Measurements from ENCODE around the gene ERAS. TPM values are rescaled to one million over a fixed set of nuclear protein-coding genes. Genes with fewer than 3 reads are reported as not detected.

The ERAS gene
- polyA plus RNA-seq, 1 of the 3 experiments (the other 2 are of a cell fraction), result 0.03 TPM

DNA sequence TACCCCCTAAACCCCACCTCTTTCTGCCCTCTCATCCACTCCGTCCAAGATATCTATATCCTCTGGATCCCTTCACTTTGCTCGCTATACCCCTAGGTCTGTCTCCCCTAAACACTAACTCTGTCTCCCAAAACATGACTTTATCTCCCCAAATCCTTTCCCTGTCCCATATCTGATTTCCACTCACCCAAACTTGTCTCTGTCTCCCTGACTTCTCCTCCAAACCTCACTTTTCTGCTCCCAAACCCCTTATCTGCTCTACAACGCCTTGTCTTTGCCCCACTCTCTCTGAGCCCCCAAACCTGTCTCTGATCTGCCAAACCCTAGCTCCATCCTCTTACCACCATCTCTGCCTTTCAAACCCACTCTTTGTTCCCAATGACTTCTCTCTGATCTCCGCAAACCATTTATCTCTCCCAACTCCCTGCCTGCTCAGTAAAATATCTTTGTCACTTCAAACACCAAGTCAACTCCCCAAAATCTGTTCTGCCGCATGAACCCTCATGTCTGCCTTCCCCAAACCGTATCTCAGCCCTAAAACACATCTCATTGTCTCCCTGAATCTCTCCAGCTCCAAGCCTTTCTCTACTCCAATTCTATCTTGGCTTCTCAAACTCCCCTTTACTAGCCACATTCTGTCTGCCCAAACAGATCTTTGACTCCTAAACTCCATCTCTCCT lies 39.3 kb upstream of the ERAS start (continued):
- TF ChIP-seq PBX3 (IDR thresholded peaks at IDR 0.05), result no peak
- TF ChIP-seq MEF2A (IDR thresholded peaks at IDR 0.05; ENCODE audit: borderline replicate concordance, low read depth), result no peak
- no peak for TF ChIP-seq TEAD4 (IDR thresholded peaks at IDR 0.05; ENCODE audit: borderline replicate concordance, insufficient read depth)
- no peak for TF ChIP-seq SIN3A (IDR thresholded peaks at IDR 0.05; ENCODE audit: borderline replicate concordance, low read depth, low read length)
- TF ChIP-seq RCOR1 (IDR thresholded peaks at IDR 0.05; ENCODE audit: low read length), result no peak

GRCh38 chrX:48787505-48788443 lies 38.5 kb upstream of the ERAS start:
- DNase-seq, result no peak
- H3K4me3 ChIP-seq (ENCODE audit: low read depth in 2 of 2, low read length in 1 of 2), result no peak overlapping the region
- POLR2A ChIA-PET, result no interaction called here
- H4K20me1 ChIP-seq (ENCODE audit: insufficient read depth), result no peaks in the 10 kb centered on the region
- H2AFZ ChIP-seq (ENCODE audit: low read depth), result no peak overlapping the region
- H3K9ac ChIP-seq, result no peak overlapping the region
- no peaks in the 10 kb centered on the region for H3K36me3 ChIP-seq (replicated peaks in 1 of 2; ENCODE audit: control insufficient read depth in 1 of 2, insufficient read depth in 2 of 2, low read length in 1 of 2)
- H3F3A ChIP-seq (replicated peaks; ENCODE audit: insufficient read depth), result no peaks in the 10 kb centered on the region
- no peak overlapping the region for H3K4me2 ChIP-seq
- peaks cover 31% of the 10 kb centered on the region; the same call in 1 of the 2 replicates for H3K27me3 ChIP-seq (ENCODE audit: insufficient read depth)
- CTCF ChIA-PET, result no interaction called here
- no peaks in the 10 kb centered on the region for H3K9me2 ChIP-seq
- WGBS (ENCODE audit: low lambda C conversion rate), result 15% methylated on average over 17 of the region's 17 CpGs
- H3K9me3 ChIP-seq, result no peaks in the 10 kb centered on the region
- no peaks in the 10 kb centered on the region for H3K4me1 ChIP-seq (ENCODE audit: control insufficient read depth in 1 of 2, insufficient read depth in 2 of 2, low read depth in 1 of 2, low read length in 1 of 2)
- no peak overlapping the region for H3K27ac ChIP-seq (ENCODE audit: low read depth in 2 of 2, low read length in 1 of 2)
- H3K79me2 ChIP-seq (ENCODE audit: insufficient read depth), result no peaks in the 10 kb centered on the region
- no peak for TF ChIP-seq ELF1 (IDR thresholded peaks at IDR 0.05)
- no peak for TF ChIP-seq SIN3A (IDR thresholded peaks at IDR 0.05; ENCODE audit: borderline replicate concordance, low read depth, low read length)
- TF ChIP-seq, protein P1, sequence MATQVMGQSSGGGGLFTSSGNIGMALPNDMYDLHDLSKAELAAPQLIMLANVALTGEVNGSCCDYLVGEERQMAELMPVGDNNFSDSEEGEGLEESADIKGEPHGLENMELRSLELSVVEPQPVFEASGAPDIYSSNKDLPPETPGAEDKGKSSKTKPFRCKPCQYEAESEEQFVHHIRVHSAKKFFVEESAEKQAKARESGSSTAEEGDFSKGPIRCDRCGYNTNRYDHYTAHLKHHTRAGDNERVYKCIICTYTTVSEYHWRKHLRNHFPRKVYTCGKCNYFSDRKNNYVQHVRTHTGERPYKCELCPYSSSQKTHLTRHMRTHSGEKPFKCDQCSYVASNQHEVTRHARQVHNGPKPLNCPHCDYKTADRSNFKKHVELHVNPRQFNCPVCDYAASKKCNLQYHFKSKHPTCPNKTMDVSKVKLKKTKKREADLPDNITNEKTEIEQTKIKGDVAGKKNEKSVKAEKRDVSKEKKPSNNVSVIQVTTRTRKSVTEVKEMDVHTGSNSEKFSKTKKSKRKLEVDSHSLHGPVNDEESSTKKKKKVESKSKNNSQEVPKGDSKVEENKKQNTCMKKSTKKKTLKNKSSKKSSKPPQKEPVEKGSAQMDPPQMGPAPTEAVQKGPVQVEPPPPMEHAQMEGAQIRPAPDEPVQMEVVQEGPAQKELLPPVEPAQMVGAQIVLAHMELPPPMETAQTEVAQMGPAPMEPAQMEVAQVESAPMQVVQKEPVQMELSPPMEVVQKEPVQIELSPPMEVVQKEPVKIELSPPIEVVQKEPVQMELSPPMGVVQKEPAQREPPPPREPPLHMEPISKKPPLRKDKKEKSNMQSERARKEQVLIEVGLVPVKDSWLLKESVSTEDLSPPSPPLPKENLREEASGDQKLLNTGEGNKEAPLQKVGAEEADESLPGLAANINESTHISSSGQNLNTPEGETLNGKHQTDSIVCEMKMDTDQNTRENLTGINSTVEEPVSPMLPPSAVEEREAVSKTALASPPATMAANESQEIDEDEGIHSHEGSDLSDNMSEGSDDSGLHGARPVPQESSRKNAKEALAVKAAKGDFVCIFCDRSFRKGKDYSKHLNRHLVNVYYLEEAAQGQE (IDR thresholded peaks at IDR 0.05; ENCODE audit: low read depth, low read length), result no peak
- TF ChIP-seq RFX5 (IDR thresholded peaks at IDR 0.05; ENCODE audit: low read length), result no peak
- no peak for TF ChIP-seq EP300 (IDR thresholded peaks at IDR 0.05; ENCODE audit: borderline replicate concordance in 1 of 2, low read depth in 1 of 2, low read length in 1 of 2)
- no peak for TF ChIP-seq PBX3 (IDR thresholded peaks at IDR 0.05)
- TF ChIP-seq NFIC (IDR thresholded peaks at IDR 0.05; ENCODE audit: borderline replicate concordance), result no peak
- no peak for TF ChIP-seq GABPA (IDR thresholded peaks at IDR 0.05; ENCODE audit: low read depth)
- no peak for TF ChIP-seq RXRA (IDR thresholded peaks at IDR 0.05; ENCODE audit: borderline replicate concordance, low read depth)
- TF ChIP-seq TAF1 (IDR thresholded peaks at IDR 0.05; ENCODE audit: borderline replicate concordance, low read depth, low read length), result no peak
- TF ChIP-seq CTCF (IDR thresholded peaks at IDR 0.05), result no peak
- TF ChIP-seq, protein P2, sequence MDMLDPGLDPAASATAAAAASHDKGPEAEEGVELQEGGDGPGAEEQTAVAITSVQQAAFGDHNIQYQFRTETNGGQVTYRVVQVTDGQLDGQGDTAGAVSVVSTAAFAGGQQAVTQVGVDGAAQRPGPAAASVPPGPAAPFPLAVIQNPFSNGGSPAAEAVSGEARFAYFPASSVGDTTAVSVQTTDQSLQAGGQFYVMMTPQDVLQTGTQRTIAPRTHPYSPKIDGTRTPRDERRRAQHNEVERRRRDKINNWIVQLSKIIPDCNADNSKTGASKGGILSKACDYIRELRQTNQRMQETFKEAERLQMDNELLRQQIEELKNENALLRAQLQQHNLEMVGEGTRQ (IDR thresholded peaks at IDR 0.05; ENCODE audit: borderline replicate concordance, low read depth, low read length), result no peak
- TF ChIP-seq RCOR1 (IDR thresholded peaks at IDR 0.05; ENCODE audit: low read length), result no peak
- TF ChIP-seq GATA2 (CRISPR knock-in tag; IDR thresholded peaks at IDR 0.05), result no peak
- TF ChIP-seq, protein P3, sequence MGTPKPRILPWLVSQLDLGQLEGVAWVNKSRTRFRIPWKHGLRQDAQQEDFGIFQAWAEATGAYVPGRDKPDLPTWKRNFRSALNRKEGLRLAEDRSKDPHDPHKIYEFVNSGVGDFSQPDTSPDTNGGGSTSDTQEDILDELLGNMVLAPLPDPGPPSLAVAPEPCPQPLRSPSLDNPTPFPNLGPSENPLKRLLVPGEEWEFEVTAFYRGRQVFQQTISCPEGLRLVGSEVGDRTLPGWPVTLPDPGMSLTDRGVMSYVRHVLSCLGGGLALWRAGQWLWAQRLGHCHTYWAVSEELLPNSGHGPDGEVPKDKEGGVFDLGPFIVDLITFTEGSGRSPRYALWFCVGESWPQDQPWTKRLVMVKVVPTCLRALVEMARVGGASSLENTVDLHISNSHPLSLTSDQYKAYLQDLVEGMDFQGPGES (IDR thresholded peaks at IDR 0.05; ENCODE audit: low read depth, low read length), result no peak
- TF ChIP-seq SMC3 (IDR thresholded peaks at IDR 0.05; ENCODE audit: low read depth, low read length), result no peak
